ENCODE results near the gene DPH5.
"Not testable (repeated sequence)": the region's sequence is repeated elsewhere in the genome, so short reads cannot be mapped to it uniquely, and the experiment has no call there.

DPH5 gene

DNA sequence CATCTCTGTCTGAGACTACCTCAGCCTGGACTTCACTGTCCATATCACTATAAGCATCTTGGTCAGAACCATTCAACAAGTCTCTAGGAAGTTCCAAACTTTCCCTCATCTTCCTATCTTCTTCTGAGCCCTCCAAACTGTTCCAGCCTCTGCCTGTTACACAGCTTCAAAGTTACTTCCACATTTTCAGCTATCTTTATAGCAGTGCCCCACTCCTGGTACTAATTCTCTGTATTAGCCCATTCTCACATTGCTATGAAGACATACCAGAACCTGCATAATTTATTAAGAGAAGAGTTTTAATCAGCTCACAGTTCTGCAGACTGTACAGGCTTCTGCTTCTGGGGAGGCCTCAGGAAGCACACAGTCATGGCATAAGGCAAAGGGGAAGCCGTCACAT is 15.7 kb upstream of the DPH5 start:
- no peak overlapping the region for H3K4me3 ChIP-seq (ENCODE audit: low read depth, low read length)
- no peak for DNase-seq (ENCODE audit: low read depth)

DNA sequence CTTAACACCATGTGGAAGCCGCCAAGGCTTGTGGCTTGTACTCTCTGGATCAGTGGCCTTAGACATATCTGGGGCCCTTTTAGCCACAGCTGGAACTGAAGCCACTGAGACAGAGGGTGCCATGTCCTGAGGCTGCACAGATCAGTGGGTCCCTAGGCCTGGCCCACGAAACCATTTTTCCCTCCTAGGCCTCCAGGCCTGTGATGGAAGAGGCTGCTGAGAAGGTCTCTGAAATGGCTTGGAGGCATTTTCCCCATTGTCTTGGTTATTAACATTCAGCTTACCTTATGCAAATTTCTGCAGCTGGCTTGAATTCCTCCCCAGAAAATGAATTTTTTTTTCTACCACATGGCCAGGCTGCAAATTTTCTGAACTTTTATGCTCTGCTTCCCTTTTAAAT is 15.1 kb upstream of the DPH5 start:
- TF ChIP-seq, protein P1, sequence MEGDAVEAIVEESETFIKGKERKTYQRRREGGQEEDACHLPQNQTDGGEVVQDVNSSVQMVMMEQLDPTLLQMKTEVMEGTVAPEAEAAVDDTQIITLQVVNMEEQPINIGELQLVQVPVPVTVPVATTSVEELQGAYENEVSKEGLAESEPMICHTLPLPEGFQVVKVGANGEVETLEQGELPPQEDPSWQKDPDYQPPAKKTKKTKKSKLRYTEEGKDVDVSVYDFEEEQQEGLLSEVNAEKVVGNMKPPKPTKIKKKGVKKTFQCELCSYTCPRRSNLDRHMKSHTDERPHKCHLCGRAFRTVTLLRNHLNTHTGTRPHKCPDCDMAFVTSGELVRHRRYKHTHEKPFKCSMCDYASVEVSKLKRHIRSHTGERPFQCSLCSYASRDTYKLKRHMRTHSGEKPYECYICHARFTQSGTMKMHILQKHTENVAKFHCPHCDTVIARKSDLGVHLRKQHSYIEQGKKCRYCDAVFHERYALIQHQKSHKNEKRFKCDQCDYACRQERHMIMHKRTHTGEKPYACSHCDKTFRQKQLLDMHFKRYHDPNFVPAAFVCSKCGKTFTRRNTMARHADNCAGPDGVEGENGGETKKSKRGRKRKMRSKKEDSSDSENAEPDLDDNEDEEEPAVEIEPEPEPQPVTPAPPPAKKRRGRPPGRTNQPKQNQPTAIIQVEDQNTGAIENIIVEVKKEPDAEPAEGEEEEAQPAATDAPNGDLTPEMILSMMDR (IDR thresholded peaks at IDR 0.05; ENCODE audit: low read depth, low read length): no peak
- TF ChIP-seq, protein P2, sequence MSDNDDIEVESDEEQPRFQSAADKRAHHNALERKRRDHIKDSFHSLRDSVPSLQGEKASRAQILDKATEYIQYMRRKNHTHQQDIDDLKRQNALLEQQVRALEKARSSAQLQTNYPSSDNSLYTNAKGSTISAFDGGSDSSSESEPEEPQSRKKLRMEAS (IDR thresholded peaks at IDR 0.05; ENCODE audit: low read depth, low read length): no peak
- TF ChIP-seq MYC (IDR thresholded peaks at IDR 0.05; ENCODE audit: low read depth, low read length): no peak
- no peak for TF ChIP-seq POLR2A (IDR thresholded peaks at IDR 0.05; ENCODE audit: extremely low read depth, insufficient read length)
- no peak overlapping the region for H3K4me3 ChIP-seq (ENCODE audit: low read depth, low read length)
- DNase-seq (ENCODE audit: low read depth): no peak

More for the DNA sequence above, 15.7 kb upstream of the DPH5 start:
- TF ChIP-seq POLR2A (IDR thresholded peaks at IDR 0.05; ENCODE audit: extremely low read depth, insufficient read length) (no peak), MYC (IDR thresholded peaks at IDR 0.05; ENCODE audit: low read depth, low read length) (no peak)
- TF ChIP-seq, protein P1 (IDR thresholded peaks at IDR 0.05; ENCODE audit: low read depth, low read length): no peak
- TF ChIP-seq, protein P2 (IDR thresholded peaks at IDR 0.05; ENCODE audit: low read depth, low read length): no peak

DNA sequence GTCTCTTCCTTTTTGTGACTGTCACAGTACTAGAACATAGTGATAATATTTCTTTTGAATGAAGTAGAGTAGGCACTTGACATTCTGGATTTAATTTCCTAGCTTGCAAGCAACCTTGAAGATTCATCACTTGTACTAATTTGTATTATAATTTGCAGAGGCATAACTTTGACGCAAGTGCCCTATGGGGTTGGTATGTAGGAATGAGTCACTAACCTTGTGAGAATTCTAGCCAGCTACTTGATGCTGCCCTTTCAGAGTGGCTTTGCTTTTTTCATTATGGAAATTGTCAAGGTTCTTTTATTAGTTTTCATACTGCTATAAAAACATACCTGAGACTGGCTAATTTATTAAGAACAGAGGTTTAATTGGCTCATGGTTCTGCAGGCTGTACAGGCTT is 13.7 kb upstream of the DPH5 start:
- no peak for DNase-seq (ENCODE audit: low read depth)
- TF ChIP-seq MYC (IDR thresholded peaks at IDR 0.05; ENCODE audit: low read depth, low read length) (no peak), POLR2A (IDR thresholded peaks at IDR 0.05; ENCODE audit: extremely low read depth, insufficient read length) (no peak)
- TF ChIP-seq, protein P1 (IDR thresholded peaks at IDR 0.05; ENCODE audit: low read depth, low read length): no peak
- TF ChIP-seq, protein P2 (IDR thresholded peaks at IDR 0.05; ENCODE audit: low read depth, low read length): no peak
- no peak overlapping the region for H3K4me3 ChIP-seq (ENCODE audit: low read depth, low read length)

DNA sequence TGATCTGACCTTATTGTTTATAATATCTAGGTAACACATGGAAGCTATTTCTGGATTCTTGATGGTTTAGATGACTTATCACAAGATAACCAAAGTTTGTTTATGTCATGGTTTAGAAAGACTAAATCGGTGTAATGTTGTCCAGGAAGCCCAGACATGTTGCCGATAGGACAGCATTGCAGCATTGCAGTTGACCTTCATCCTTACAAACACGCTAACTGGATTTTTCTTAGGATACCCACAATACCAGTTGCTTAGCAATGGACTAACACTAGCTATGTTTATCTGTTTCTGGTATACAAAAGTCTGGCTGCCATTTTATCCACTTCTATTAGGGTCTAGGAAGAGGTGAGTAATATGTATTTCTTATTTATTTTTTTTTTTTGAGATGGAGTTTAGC is 11.7 kb upstream of the DPH5 start:
- TF ChIP-seq, protein P1 (IDR thresholded peaks at IDR 0.05; ENCODE audit: low read depth, low read length): no peak
- TF ChIP-seq POLR2A (IDR thresholded peaks at IDR 0.05; ENCODE audit: extremely low read depth, insufficient read length): no peak
- TF ChIP-seq, protein P2 (IDR thresholded peaks at IDR 0.05; ENCODE audit: low read depth, low read length): no peak
- no peak for TF ChIP-seq MYC (IDR thresholded peaks at IDR 0.05; ENCODE audit: low read depth, low read length)
- no peak overlapping the region for H3K4me3 ChIP-seq (ENCODE audit: low read depth, low read length)
- no peak for DNase-seq (ENCODE audit: low read depth)

DNA sequence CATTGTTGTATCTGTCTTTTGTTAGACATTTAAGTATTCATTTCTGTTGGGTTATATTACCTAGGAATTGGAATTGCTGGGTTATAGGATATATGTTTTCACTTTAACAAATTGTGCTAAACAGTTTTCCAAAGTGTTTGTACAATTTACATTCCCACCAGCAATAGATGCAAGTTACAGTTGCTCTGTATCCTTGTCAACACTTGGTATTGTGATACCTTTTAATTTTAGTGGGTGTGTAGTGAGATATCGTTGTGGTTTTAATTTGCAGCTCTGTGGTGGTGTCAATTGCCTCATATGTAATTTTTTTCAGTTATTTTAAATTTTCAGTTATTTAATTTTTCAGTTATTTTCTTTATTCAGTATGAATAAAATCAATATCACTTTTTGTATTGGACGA is 7.4 kb upstream of the DPH5 start:
- TF ChIP-seq, protein P1 (IDR thresholded peaks at IDR 0.05; ENCODE audit: low read depth, low read length): no peak
- no peak for TF ChIP-seq MYC (IDR thresholded peaks at IDR 0.05; ENCODE audit: low read depth, low read length)
- TF ChIP-seq POLR2A (IDR thresholded peaks at IDR 0.05; ENCODE audit: extremely low read depth, insufficient read length): no peak
- TF ChIP-seq, protein P2 (IDR thresholded peaks at IDR 0.05; ENCODE audit: low read depth, low read length): no peak
- H3K4me3 ChIP-seq (ENCODE audit: low read depth, low read length): no peak overlapping the region
- DNase-seq (ENCODE audit: low read depth): no peak

DNA sequence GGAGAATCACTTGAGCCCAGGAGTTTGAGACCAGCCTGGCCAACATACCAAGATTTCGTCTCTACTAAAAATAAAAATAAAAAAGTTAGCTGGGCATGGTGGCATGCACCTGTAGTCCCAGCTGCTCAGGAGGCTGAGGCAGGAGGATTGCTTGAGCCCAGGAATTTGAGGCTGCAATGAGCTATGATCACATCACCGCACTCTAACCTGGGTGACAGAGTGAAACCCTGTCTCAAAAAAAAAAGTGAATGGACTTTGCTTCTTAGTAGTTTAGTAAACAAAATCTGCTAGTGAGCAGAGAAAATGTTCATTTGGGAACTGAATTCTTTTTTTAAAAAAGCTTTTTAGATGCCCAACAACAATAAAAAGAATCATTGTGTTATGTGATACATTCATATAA is 6.5 kb upstream of the DPH5 start:
- not testable (repeated sequence) for DNase-seq (ENCODE audit: low read depth); H3K4me3 ChIP-seq (ENCODE audit: low read depth, low read length)

Measured in NB4 (cell line).